GM19099 (cell line): ENCODE results near the gene EIF4G3.

ENCODE experiments used
- POLR2A ChIP-seq: IDR thresholded peaks from 3 replicates; pipeline ENCODE4 v1.6.1; 2011; ENCODE audit warnings: low read depth; ENCODE audit not compliant: insufficient read length; ENCODE audit errors: extremely low read depth

Gene EIF4G3

DNA sequence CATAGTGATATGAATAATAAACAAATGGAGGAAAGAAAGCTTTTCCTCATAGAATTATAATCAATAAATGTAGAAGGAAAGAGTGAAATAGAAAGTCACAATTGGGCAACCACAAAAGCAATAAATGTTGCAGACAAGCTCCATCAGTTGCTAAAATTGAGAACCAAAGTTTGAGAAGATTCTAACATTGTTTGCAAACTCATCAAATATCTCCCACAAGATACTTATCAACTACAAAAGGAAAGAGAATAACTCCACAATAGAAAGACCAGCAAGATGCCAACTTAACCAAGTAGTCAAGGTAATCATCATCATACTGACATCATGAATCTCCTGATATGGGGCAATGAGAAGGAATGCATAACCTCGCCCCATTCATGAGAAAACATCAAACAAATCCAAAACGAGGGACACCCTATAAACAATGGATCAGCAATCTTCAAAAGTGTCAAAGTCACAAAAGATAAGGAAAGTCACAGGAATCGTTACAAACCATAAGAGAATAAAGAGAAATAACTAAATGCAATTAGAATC lies 16.4 kb downstream of the EIF4G3 start:
- TF ChIP-seq POLR2A: no peak

DNA sequence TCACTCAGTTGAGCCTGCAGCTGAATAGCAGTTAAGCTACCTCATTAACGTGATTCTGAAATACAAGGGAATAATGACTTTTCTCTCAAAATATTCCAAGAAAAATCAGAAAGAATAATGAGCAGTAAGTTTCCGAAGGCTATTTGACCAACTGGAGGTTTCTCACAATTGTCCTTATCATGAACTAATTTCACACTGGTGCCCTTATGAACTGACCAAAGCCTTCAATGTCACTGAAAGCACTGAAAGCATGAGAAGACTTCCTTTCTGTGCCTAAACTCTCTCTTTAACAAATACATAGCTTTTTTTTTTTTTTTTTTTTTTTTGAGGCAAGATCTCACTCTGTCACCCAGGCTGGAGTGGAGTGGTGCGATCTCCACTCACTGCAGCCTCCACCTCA lies 18.8 kb downstream of the EIF4G3 start:
- TF ChIP-seq POLR2A: no peak

DNA sequence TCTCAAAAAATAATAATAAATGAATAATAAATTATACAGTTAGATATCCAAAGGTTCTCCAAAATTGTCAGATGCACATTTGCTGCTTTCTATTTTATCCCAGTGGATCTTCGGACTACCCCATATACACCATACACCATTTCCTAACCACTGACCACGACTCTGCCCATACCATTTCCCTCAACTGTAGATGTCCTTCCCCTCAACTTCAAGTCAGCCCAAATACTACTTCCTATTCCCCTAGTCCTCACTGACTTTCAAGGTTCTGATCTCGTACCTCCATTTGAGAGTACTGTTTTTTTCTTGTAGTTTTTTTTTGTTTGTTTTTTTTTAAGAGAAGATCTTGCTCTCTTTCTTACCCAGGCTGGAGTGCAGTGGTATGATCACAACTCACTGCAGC lies 19.6 kb downstream of the EIF4G3 start:
- no peak for TF ChIP-seq POLR2A

DNA sequence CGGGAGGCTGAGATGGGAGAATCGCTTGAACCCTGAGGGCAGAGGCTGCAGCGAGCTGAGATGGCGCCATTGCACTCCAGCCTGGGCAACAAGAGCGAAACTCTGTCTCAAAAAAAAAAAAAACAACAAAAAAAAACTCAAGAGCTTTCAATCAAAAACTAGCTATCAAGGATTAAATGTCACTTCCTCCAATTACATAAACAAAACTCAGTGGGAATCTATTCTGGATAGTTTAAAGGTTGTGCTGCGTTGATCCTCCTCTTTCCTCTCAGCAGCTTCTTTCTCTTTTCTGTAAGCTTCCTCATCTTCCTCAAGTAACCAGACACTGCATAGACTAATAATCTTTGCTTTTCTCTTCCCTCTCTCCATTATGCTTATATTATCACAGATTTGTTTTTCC lies 20.7 kb downstream of the EIF4G3 start:
- TF ChIP-seq POLR2A: no peak

DNA sequence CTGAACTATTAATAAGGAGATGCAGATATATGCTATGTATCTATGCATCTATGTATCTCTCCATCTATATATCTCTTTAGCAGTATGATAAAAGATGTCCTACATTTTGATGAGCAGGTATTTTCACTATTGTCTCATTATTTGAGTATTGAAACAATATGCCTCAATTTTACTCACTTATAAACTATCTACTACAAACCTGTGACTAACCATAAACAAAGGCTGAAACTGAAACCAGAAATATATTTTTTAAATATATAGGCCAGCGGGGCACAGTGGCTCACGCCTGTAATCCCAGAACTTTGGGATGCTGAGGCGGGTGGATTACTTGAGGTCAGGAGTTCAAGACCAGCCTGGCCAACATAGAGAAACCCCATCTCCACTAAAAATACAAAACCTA lies 22.0 kb downstream of the EIF4G3 start:
- TF ChIP-seq POLR2A: no peak

DNA sequence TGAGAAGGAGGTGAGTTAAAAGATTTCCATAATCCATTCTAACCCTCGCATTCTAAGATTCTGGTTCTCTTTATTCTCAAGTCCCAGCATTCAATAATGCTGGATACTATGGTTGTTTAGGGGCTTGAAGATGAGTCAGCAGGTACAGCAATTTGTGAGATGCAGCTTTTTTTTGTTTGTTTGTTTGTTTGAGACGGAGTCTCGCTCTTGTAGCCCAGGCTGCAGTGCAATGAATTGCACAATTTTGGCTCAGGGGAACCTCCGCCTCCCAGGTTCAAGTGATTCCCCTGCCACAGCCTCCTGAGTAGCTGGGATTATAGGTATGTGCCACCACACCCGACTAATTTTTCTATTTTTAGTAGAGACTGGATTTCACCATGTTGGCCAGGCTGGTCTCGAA lies 23.3 kb downstream of the EIF4G3 start:
- TF ChIP-seq POLR2A: no peak

DNA sequence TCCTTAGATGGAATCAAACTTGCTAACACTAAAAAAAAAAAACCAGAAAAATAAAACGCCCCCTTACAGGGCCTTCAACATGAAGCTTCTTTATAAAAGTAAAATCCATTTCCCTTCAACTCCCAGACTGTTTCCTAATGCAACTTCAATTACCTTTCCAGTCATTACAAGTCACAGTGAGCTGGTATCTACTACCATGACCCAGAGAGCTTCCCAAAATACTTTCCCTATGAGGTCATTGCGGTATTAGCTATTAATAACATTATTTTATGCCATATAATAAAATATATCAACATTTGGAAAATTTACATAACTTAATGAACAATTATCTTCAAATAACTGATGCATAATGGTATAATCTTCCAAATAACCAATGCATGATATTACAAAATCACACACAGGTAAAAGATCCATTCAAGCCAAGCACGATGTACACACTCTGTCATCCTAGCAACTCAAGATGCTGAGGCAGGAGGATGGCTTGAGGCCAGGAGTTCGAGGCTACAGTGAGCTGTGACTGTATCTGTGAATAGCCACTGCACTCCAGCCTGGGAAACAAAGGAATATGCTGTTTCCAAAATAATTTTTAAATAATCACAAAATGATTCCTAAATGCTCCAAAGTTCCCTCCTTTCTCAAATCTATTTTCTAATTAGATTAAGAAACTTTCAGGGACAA lies 24.1 kb downstream of the EIF4G3 start:
- TF ChIP-seq POLR2A: no peak

DNA sequence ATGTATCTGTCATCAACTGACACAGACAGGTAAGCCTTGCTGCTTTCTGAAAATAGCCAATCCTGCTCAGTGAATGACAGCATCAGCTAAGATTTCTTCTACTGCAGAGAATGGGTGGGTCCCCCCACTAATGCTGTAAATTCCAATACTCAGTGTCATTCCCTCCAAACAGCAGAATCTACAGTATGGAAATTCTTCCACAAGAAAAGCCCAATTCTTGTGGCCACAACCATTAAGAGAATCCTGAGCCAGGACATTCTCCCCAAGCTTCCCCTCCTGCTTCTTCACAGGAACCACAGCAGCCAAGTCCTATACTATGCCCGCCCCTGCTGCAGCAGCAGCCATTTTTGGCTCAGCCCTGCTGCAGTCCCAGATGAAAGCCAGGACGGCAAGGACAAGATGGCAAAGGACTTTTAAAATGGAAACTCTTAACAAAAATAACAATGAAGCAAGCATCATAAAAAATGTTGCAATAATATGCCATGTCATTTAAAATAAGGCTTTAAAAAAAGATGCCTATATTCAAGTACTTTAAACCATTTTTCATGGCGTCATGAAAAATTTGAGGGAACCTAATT lies 26.8 kb downstream of the EIF4G3 start:
- no peak for TF ChIP-seq POLR2A

DNA sequence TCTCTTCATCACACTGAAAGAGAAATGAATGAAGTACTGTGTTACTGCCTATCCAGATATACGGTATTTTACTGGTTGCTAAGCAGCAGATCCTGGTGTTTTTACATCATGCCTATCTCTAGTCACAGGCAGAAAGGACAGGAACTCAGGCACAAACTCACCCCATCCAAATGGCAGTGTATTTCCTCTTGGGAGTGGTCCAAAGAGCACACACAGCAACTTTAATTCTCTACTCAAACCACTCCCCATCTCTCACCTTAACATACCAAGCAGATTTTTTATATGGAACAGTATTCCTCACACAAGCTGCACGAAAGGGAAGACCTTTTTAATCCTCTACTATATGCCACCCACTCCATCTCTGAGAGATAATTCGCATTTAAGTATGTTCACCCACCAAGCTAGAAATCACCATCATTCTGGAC lies 27.3 kb downstream of the EIF4G3 start:
- TF ChIP-seq POLR2A: no peak

DNA sequence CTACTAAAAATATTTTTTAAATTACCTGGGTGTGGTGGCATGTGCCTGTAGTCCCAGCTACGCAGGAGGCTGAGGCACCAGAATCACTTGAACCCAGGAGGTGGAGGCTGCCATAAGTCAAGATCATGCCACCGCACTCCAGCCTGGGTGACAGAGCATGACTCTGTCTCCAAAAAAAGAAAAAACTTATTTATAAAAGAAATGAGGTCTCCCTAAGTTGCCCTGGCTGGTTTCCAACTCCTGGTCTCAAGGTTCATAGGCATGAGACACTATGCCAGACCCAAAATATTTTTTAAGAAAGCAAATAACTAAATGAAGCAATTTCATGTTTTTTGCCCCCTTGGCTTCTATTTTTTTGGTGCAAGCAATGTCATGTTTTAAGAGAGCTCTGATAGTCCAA lies 32.9 kb downstream of the EIF4G3 start:
- TF ChIP-seq POLR2A: no peak

DNA sequence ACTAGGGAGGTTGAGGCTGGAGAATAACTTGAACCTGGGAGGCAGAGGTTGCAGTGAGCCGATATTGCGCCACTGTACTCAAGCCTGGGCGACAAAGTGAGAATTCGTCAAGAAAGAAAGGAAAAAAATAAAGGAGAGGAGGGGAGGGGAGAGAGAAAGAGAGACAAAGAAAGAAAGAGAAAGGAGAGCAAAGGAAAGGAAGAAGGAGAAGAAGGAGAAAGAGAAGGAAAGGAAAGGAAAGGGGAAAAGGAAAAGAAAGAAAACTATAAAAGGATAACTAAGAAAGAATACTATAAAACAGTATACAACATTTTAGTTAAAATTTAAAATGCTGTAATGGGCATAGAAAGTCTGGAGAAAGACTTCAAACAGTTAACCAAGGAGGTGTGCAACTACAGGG lies 33.6 kb downstream of the EIF4G3 start:
- no peak for TF ChIP-seq POLR2A

DNA sequence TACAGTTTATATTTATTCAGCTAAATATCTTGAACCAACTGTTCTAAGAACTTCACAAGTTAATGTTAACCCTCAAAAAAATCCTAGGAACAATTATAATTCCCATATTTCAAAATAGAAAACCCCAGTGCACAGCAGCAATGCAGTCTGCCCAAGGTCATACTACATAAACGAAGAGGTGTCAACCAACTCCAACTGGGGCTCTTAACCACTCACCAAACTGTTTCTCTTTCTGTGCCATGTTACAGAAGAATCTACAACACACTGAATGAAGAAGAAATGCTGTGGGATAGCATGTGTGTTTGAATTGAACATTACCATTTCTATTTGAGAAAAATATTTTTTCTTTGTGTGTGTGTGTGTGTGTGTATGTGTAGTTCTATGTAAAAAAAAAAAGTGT lies 35.7 kb downstream of the EIF4G3 start:
- TF ChIP-seq POLR2A: no peak

DNA sequence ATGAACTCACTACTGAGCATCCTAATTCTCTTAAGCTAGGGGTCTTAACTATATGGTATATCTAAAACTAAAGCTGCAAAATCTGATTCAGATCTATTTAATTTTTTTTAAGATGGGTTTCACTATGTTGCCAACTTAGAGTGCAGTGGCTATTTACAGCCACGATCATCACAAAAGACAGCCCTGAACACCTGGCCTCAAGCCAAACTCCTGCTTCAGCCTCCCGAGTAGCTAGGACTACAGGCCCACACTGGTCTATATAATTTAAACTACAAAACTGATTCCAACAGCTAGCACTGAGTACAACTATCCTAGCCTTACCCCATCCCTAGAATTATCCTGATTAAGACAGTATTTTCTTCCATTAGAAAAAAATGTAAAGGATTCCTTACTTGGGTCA lies 37.1 kb downstream of the EIF4G3 start:
- TF ChIP-seq POLR2A: no peak

DNA sequence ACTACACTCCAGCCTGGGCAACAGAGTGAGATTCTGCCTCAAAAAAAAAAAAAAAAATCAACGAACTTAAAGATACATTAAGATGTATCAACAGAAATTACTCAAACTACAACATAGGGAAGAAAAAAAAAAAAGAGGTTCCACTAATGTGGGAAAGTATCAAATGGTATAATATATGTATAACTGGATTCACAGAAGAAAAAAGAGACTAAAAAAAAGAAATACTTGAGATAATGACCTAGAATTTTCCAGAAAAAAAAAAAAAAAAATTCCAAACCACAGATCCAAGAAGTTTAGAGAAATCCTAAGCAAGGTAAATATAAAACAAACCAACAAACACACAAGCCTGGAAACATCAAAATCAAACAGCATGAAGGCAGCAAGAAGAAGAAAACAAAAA lies 45.5 kb downstream of the EIF4G3 start:
- TF ChIP-seq POLR2A: no peak

DNA sequence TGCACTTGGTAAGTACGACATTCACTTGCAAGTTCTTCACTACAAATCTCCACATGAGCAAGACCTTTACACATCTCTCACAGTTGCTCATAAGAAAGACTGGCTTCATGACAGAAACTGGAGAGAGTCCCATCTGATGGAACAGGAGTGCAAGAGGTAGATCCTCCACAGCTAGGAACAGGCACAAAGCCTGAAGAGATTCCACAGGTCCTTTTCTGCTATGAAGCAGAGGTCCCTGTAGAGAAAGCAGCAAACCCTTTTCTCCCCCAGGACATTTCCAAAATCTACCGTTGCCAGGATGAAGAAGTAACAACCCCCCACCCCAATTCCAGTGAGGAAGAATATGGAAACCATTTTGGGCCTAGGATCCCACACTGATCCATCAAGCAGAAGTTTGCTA lies 47.3 kb downstream of the EIF4G3 start:
- TF ChIP-seq POLR2A: no peak

DNA sequence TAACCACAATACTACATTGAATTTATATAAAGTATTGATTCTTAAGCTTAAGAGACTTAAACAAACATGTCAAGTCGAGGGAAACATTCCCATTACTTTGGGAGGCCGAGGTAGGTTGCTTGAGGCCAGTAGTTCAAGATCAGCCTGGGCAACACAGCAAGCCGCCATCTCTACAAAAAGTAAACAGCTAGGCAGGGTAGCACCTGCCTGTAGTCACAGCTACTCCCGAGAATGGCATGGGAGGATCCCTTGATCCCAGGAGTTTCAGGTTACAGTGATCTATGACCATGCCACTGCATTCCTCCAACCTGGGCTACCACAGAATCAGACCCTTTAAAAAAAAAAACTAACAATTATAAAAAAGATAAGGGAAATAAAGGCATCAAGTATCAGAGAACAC lies 50.4 kb downstream of the EIF4G3 start:
- TF ChIP-seq POLR2A: no peak

DNA sequence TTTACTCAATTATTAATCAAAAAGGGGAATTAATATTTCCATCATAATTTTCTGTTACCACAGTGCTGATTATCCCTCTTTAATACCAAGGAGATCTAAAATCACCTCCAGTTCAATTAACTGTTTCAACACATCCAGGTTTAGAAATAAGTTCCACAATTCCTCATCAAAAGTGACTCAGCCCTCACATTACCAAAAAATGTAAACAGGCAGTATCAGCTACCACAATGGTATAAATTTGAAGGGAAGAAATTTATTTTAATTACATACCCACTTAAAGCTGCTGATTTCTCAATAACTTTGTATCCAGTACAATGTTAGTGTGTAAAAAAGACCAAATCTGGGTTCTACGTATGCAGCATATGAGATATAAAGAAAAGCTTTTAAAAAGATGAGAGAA lies 51.9 kb downstream of the EIF4G3 start:
- no peak for TF ChIP-seq POLR2A
